A673 (cell line): ENCODE results near the gene DMD. TPM values are rescaled to one million over a fixed set of nuclear protein-coding genes. Genes with fewer than 3 reads are reported as not detected.

Experiments
- BruUV-seq: library from RNA; stranded (reverse); fragments of 400-500 nt; replicated peaks from 2 replicates; lab custom pipeline; 2021; lab: Mats Ljungman, UMichigan
- CTCF ChIA-PET: fragments of 300-600 bp; sonication (Branson Sonifier 250); formaldehyde crosslinking; loops from one replicate; lab custom pipeline; 2022; ENCODE audit warnings: antibody characterized with exemption; lab: Charles Lee
- POLR2A ChIA-PET: fragments of 300-600 bp; sonication (Branson Sonifier 250); formaldehyde crosslinking; loops from one replicate; lab custom pipeline; 2022; ENCODE audit warnings: antibody characterized with exemption; ENCODE audit not compliant: low non-redundant PET; lab: Charles Lee
- DNase-seq: peaks from one replicate; pipeline ENCODE4 v3.0.0-alpha.2; 2015; ENCODE audit warnings: low spot score
- H3K27ac ChIP-seq: fragments of 200-600 bp; sonication (generic); 2 replicates; pipeline ENCODE4 v1.5.1; 2016; ENCODE audit warnings: mixed run types, low read depth, mild to moderate bottlenecking, mixed read lengths, antibody characterized with exemption, low read length; ENCODE audit not compliant: poor library complexity, severe bottlenecking
- H3K27me3 ChIP-seq: fragments of 200-600 bp; sonication (generic); replicated peaks from 2 replicates; pipeline ENCODE4 v1.6.1; 2017; ENCODE audit warnings: mixed run types, low read depth, mild to moderate bottlenecking, mixed read lengths, antibody characterized with exemption, low read length; ENCODE audit not compliant: insufficient read depth, poor library complexity
- H3K36me3 ChIP-seq: fragments of 200-600 bp; sonication (generic); 2 replicates; pipeline ENCODE4 v1.6.1; 2016; ENCODE audit warnings: mixed run types, mild to moderate bottlenecking, mixed read lengths, antibody characterized with exemption, low read length; ENCODE audit not compliant: insufficient read depth, poor library complexity, severe bottlenecking
- H3K4me1 ChIP-seq: fragments of 200-600 bp; sonication (generic); 2 replicates; pipeline ENCODE4 v1.6.1; 2017; ENCODE audit warnings: mixed run types, mild to moderate bottlenecking, mixed read lengths, antibody characterized with exemption, low read length; ENCODE audit not compliant: insufficient read depth, poor library complexity, severe bottlenecking
- H3K4me3 ChIP-seq: fragments of 200-600 bp; sonication (generic); 2 replicates; pipeline ENCODE4 v1.5.1; 2016; ENCODE audit warnings: low read depth, mixed run types, mild to moderate bottlenecking, mixed read lengths, low read length; ENCODE audit not compliant: poor library complexity, severe bottlenecking
- H3K9me3 ChIP-seq: fragments of 200-600 bp; sonication (generic); 2 replicates; pipeline ENCODE4 v1.6.1; 2016; ENCODE audit warnings: mixed run types, low read depth, mild to moderate bottlenecking, mixed read lengths, antibody characterized with exemption, low read length; ENCODE audit not compliant: poor library complexity, severe bottlenecking
- EZH2 ChIP-seq: fragments of 200-600 bp; sonication (generic); IDR thresholded peaks from 2 replicates; pipeline ENCODE4 v1.6.1; 2017; ENCODE audit warnings: borderline replicate concordance, low read depth, mild to moderate bottlenecking, mixed read lengths, antibody characterized with exemption, low read length; ENCODE audit not compliant: poor library complexity, severe bottlenecking
- intact Hi-C: fragments of 100-400 bp; cut with micrococcal nuclease; formaldehyde crosslinking; loops from one replicate; pipeline ENCODE4 v1.10.0; 2022; ENCODE audit not compliant: unreplicated experiment
- total RNA-seq: library from RNA; stranded (reverse); gene quantifications from 2 replicates; pipeline ENCODE4 v1.2.3, GENCODE V29; 2021
- TF ChIP-seq, protein P1 (sequence below): fragments of 300-800, 200-600 bp; sonication (generic); conservative IDR thresholded peaks from 2 replicates; pipeline ENCODE4 v1.5.1; 2017; ENCODE audit warnings: low read depth, mild to moderate bottlenecking, antibody characterized with exemption, low read length, moderate library complexity, mixed read lengths

The DMD gene
- total RNA-seq, 1 experiment from 2014 or later: 5.4 TPM

DNA sequence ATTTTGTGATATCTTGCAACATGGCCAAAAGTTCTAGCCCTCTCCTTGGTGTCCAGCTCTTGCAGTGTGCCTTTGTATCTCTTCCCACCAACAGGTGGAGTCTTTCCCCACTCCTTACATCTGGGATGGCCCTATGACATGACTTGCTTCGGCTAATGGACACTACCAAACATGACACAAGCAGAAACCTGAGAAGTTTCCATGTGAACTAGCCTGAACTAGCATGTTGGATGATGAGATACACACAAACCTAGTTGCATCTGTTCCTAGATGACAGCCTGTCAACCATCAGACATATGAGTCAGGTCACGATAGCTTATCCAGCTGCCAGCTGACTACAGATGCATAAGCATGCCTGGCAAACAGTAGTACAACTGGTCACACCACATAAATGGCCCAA is 1932.0 kb downstream of the DMD start:
- H3K36me3 ChIP-seq: no peaks in the 10 kb centered on the region
- intact Hi-C loops: loop anchor here (10.0 kb wide), 1 partner anchor 375 kb away; no protein-coding TSS in a partner anchor
- no peak overlapping the region for H3K27ac ChIP-seq
- ChIA-PET POLR2A (no interaction called here), CTCF (interaction anchor here (0.6 kb wide), 1 partner anchor 13 kb away, joined by 5 read pairs; no protein-coding TSS in a partner anchor)
- no peak overlapping the region for H3K4me3 ChIP-seq
- H3K4me1 ChIP-seq: no peaks in the 10 kb centered on the region
- H3K9me3 ChIP-seq: no peaks in the 10 kb centered on the region
- peak; percentile 19 for DNase-seq
- no TSS peak for BruUV-seq
- TF ChIP-seq, protein P1, sequence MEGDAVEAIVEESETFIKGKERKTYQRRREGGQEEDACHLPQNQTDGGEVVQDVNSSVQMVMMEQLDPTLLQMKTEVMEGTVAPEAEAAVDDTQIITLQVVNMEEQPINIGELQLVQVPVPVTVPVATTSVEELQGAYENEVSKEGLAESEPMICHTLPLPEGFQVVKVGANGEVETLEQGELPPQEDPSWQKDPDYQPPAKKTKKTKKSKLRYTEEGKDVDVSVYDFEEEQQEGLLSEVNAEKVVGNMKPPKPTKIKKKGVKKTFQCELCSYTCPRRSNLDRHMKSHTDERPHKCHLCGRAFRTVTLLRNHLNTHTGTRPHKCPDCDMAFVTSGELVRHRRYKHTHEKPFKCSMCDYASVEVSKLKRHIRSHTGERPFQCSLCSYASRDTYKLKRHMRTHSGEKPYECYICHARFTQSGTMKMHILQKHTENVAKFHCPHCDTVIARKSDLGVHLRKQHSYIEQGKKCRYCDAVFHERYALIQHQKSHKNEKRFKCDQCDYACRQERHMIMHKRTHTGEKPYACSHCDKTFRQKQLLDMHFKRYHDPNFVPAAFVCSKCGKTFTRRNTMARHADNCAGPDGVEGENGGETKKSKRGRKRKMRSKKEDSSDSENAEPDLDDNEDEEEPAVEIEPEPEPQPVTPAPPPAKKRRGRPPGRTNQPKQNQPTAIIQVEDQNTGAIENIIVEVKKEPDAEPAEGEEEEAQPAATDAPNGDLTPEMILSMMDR: peak; percentile 50
- no peak for TF ChIP-seq EZH2
- no peaks in the 10 kb centered on the region for H3K27me3 ChIP-seq

DNA sequence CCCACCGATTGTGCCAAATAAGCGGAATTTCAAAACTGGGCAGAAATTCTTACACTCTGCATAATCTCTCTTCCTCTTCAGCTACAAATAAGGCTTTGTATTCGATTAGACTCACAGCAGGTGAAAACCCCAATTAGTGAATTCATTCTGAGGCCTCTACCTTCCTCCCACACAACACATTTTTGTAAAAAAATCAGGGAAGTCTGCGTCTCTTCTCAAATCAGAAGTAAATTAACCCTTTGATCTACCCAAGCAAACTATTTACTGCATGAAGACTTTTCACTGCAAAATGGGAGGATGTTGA is 1938.9 kb downstream of the DMD start:
- CTCF ChIA-PET: no interaction called here
- BruUV-seq: no TSS peak
- Histone ChIP-seq H3K9me3 (no peaks in the 10 kb centered on the region), H3K36me3 (no peaks in the 10 kb centered on the region), H3K27me3 (no peaks in the 10 kb centered on the region), H3K4me1 (peaks cover 5% of the 10 kb centered on the region), H3K4me3 (no peak overlapping the region), H3K27ac (no peak overlapping the region)
- TF ChIP-seq, protein P1: no peak
- no peak for TF ChIP-seq EZH2
- DNase-seq: peak; percentile 47
- POLR2A ChIA-PET: no interaction called here
- intact Hi-C loops: loop anchor here (10.0 kb wide), 1 partner anchor 382 kb away; no protein-coding TSS in a partner anchor

DNA sequence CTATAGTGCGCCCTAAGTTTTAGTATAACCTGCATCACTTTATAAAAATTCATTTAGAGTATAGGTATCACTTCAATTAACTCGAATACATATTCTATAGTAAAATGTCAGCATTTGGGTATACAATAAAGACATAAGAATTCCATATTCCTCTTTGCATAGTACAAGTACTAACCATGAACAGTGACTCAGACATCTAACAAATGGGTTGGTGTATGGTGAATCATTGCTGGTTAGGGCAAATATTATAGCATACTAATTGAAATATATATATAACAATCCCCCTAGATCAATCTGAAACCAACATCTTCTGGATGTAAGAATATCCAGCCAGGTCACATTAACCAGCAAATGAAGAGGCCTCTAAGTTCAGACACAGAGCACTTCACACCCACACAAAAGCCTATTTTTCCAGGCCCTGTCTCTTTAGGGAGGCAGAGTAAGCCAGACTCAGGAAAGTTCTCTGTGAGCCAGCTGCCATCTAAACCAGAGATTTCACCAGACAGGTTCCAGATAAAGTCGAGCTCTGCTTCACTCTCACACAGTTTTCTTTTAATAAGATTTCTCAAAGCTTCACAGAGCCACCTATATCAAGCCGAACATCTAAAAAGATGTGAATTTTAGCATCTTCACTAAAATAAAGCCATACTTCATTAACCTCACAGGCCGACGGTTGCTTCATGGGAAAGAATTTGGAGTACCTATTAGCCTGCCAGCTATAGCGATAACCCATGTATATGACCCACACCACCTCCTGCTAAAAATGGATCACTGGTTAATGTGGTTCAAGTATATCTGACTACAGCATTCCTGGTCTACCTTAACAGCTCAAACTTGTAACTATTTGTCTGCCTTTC is 1939.5 kb downstream of the DMD start:
- intact Hi-C loops: loop anchor here (10.0 kb wide), 1 partner anchor 383 kb away; no protein-coding TSS in a partner anchor
- ChIA-PET POLR2A (no interaction called here), CTCF (no interaction called here)
- TF ChIP-seq, protein P1: no peak
- TF ChIP-seq EZH2: no peak
- H3K27me3 ChIP-seq: no peaks in the 10 kb centered on the region
- peaks cover 5% of the 10 kb centered on the region for H3K4me1 ChIP-seq
- H3K4me3 ChIP-seq: no peak overlapping the region
- no peak overlapping the region for H3K27ac ChIP-seq
- BruUV-seq: no TSS peak
- no peak for DNase-seq
- H3K9me3 ChIP-seq: no peaks in the 10 kb centered on the region
- no peaks in the 10 kb centered on the region for H3K36me3 ChIP-seq
